Activated naive CD8-positive, alpha-beta T cell treated with anti-CD3 and anti-CD28 coated beads, Interleukin-2, amount 50 U/mL, for 24 hours (primary cell): ENCODE measurements around the gene ARFRP1.
A peak's percentile ranks its signal among the peaks of the same experiment; 100 is the strongest.

Source experiments
- ATAC-seq: fragments of 150-1000 bp; cut with Tn5 transposase; one replicate; pipeline ENCODE4 v1.10.0; 2021
- DNase-seq: peaks from one replicate; pipeline ENCODE4 v3.0.0; 2021
- H3K27ac Mint-ChIP-seq: one replicate; pipeline ENCODE4 v1.8.0; 2021; ENCODE audit warnings: mild to moderate bottlenecking, mixed read lengths
- H3K27me3 Mint-ChIP-seq: one replicate; pipeline ENCODE4 v1.8.0; 2021; ENCODE audit warnings: mixed read lengths
- H3K36me3 Mint-ChIP-seq: one replicate; pipeline ENCODE4 v1.8.0; 2021; ENCODE audit warnings: low read depth, mixed read lengths
- H3K4me1 Mint-ChIP-seq: one replicate; pipeline ENCODE4 v1.8.0; 2021; ENCODE audit warnings: mixed read lengths
- H3K4me3 Mint-ChIP-seq: one replicate; pipeline ENCODE4 v1.8.0; 2021; ENCODE audit warnings: mild to moderate bottlenecking, moderate library complexity, mixed read lengths
- H3K9me3 Mint-ChIP-seq: one replicate; pipeline ENCODE4 v1.8.0; 2021; ENCODE audit warnings: mixed read lengths

The ARFRP1 gene

DNA sequence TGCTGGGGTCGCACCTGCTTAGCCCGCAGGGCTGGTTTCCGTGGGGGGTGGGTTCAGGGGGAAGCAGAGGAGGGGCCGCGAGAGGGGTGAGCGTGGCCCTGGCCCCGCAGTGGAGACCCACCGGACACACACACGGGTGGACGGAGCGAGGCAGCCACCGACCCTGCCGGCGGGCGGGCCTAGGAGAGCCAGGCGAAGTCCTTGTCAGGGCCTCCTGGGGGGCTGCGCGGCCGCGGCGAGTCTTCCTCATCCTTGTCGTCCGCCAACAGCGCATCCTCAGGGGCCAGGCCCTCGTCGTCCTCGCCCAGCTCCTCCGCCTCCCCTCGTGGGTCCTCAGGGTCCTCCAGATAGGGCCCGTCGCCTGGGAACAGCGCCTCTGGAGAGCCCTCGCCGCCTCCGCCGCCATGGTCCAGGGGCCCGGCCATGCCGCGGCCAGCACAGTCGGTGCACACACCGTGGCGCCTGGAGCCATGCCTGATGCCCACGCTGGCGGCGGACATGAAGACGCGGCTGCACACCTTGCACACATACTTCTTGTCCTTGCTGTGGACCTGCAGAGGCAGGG, 39.1 kb upstream of the ARFRP1 start:
- Mint-ChIP-seq H3K4me3 (no peak overlapping the region), H3K27ac (no peak overlapping the region), H3K9me3 (no peaks in the 10 kb centered on the region), H3K27me3 (no peaks in the 10 kb centered on the region), H3K36me3 (no peaks in the 10 kb centered on the region), H3K4me1 (peaks cover 10% of the 10 kb centered on the region)
- no peak for DNase-seq
- ATAC-seq: no peak

DNA sequence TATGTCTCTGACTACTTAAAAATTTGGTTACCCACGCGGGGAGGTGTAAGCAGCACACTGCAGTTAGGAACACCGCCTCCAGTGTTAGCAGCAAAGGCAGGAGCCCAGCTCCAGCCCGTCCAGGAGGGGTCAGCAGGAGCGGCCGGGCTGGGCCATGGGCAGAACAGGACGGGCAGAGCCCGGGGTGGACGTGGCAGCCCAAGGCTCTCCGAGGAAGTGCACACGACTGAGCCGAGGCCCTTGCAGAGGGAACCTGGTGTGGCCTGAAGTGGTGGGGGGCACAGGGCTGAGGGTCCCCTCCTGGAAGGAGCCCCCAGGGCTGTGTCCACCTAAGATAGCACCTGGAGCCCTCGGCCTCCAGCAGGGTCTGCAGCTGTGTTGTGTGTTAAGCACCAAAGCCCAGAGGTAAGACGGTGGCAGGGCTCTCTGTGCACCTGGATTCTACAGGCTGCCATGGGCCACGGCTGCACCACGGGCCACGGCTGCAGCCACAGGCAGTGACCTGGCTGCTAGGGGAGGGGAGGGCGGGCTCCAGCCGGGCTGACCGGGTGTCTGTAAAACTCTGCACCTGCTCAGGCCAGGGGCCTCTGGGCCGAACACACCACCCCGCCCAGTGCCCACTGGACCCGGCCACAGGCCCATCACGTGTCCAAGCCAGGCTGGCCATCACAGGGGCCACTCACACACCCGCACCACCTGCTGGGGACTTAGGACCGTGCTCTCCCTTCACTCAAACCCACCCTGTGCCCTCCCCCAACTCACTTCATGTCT, 38.4 kb upstream of the ARFRP1 start:
- Mint-ChIP-seq H3K9me3 (no peaks in the 10 kb centered on the region), H3K4me3 (no peak overlapping the region), H3K36me3 (no peaks in the 10 kb centered on the region), H3K4me1 (peaks cover 8% of the 10 kb centered on the region), H3K27ac (no peak overlapping the region), H3K27me3 (no peaks in the 10 kb centered on the region)
- ATAC-seq (no peak), DNase-seq (no peak)

DNA sequence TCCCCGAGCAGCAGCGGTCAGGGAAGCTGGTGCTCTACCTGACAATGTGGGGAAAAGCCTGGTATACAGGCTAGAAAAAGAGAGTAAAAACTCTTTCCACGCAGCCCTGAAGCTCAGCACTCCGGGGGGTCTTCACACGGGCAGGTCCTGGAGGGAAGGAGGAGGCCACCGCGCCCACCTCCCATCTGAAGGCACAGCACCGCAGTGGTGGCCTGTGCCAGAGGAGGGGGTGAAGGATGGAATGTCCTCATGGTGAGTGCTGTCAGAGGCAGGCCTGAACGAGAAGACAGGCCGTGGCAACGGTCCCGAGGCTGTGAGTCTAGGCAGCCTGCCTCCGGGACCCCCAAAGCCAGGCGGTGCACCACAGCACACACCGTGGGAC, 37.6 kb upstream of the ARFRP1 start:
- peaks cover under 1% of the 10 kb centered on the region for H3K4me1 Mint-ChIP-seq
- H3K27ac Mint-ChIP-seq: no peak overlapping the region
- no peaks in the 10 kb centered on the region for H3K27me3 Mint-ChIP-seq
- no peak for ATAC-seq
- no peaks in the 10 kb centered on the region for H3K9me3 Mint-ChIP-seq
- no peak for DNase-seq
- H3K4me3 Mint-ChIP-seq: no peak overlapping the region
- no peaks in the 10 kb centered on the region for H3K36me3 Mint-ChIP-seq

DNA sequence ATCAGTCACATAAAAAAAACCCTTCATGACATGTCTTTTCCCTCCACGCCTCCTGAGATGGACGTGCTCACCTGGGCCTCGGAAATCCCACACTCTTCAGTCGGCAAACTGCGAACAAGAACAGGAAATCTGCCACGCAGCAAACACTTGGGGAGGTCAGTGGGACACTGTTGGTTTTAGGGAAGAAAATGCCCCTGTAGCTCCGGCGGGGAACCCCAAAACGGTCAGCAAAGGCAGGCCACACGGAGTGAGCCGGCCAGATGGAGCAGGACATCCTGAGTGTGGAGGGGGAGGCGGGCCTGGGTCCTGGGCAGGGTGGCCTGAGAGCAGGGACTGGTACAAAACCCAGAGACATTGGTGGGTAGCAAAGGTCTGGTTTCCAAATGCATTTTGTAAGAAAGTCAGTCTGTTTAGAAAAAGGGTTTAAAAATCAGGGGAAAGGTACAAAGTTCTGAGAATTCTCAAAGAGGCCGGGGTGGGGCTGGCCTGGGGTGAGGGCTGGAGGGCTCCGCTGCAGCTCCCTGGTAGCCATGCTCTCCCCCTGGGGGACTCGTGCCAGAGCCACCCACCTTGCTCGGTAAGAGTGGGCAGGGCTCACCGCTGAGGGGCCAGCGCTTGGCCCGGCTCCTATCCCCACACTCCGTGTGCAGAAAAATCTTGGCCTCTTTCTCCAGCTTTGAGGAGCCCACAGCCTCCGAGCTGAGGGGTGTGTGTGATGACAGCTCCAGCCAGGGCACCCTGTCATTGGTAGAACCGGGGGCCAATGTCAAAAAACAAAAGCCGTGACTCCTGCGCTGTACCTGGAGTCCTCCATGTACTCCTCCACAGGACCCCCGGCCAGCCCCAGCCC, 37.0 kb upstream of the ARFRP1 start:
- no peaks in the 10 kb centered on the region for H3K4me1 Mint-ChIP-seq
- no peaks in the 10 kb centered on the region for H3K9me3 Mint-ChIP-seq
- H3K4me3 Mint-ChIP-seq: no peak overlapping the region
- no peak overlapping the region for H3K27ac Mint-ChIP-seq
- no peak for ATAC-seq
- H3K36me3 Mint-ChIP-seq: no peaks in the 10 kb centered on the region
- no peak for DNase-seq
- H3K27me3 Mint-ChIP-seq: no peaks in the 10 kb centered on the region

DNA sequence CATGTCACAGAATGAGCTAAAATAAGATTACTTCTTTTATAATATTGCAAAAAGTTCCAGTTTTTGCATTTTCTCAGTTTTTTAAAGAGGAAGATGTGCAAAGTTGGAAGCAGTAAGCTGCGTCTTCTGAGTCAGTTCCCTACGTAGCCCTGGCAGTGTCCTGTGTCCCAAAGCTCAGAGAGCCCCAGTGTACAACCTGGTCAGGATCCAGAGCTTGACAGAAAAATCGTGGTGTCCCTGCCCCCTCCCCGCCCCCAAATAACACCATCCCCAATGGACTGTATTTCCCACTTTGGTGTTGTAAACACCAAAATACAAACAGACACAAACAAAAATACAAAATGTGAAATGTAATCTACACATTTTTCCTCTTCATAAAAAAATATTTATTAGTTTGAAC, 36.4 kb upstream of the ARFRP1 start:
- Mint-ChIP-seq H3K27ac (no peak overlapping the region), H3K4me1 (no peaks in the 10 kb centered on the region), H3K36me3 (no peaks in the 10 kb centered on the region), H3K4me3 (no peak overlapping the region), H3K9me3 (no peaks in the 10 kb centered on the region), H3K27me3 (no peaks in the 10 kb centered on the region)
- DNase-seq (no peak), ATAC-seq (no peak)

DNA sequence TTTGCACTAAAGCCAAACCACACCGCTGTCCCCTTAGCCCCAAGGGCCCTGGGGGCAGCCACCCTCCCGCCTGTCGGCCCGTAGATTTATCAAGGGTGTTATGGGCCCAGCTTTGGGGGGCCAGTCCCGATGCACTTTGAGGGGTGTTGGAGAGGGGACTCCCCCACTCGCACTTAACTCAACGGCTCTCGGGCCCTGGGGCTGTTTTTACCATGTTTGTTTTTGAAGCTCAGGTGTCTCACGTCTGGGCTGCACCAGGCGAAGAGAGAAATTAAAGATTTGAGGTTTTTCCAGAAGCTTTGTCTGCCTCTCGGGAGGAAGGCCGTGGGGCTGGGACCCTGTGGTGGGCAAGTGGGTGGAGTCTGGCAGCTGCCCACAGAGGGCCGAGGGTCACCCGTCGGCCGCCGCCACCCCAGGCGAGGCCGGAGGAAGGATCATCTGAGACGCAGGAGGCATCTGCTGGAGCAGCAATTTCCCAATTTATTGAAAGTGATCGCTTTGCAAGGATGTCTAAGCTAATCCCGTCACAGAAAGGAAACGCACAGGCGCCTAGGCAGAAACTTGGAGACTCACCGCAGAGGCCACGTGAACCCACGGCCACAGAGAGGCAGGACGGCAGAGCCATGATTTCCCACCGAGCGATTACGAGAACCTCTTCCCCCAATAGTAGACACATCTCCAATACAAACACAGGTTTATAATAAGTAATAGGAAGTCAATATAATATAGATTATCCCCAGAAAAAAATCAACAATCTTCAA, 35.6 kb upstream of the ARFRP1 start:
- no peaks in the 10 kb centered on the region for H3K9me3 Mint-ChIP-seq
- DNase-seq (no peak), ATAC-seq (no peak)
- no peak overlapping the region for H3K27ac Mint-ChIP-seq
- H3K4me3 Mint-ChIP-seq: no peak overlapping the region
- no peaks in the 10 kb centered on the region for H3K27me3 Mint-ChIP-seq
- no peaks in the 10 kb centered on the region for H3K4me1 Mint-ChIP-seq
- no peaks in the 10 kb centered on the region for H3K36me3 Mint-ChIP-seq

DNA sequence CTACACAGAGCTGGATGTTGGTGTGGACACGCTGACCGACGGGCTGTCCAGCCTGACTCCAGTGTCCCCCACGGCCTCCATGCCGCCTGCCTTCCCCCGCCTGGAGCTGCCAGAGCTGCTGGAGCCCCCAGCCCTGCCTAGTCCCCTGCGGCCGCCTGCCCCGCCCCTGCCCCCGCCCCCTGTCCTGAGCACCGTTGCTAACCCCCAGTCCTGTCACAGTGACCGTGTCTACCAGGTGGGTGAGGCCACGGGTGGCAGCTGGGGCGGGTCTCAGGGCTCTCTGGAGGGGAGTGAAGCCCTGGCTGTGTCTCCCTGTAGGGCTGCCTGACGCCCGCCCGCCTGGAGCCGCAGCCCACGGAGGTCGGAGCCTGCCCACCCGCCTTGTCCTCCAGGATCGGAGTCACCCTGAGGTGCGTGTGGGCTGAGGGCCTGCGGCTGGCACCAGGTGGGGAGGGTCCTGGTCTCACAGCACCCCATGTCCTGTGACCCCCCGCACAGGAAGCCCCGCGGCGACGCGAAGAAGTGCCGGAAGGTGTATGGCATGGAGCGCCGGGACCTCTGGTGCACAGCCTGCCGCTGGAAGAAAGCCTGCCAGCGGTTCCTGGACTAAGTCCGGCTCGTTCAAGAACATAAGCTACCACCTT, 34.7 kb upstream of the ARFRP1 start:
- Mint-ChIP-seq H3K4me3 (no peak overlapping the region), H3K36me3 (no peaks in the 10 kb centered on the region), H3K27ac (no peak overlapping the region), H3K9me3 (no peaks in the 10 kb centered on the region), H3K4me1 (no peaks in the 10 kb centered on the region), H3K27me3 (no peaks in the 10 kb centered on the region)
- ATAC-seq: no peak
- DNase-seq: no peak

DNA sequence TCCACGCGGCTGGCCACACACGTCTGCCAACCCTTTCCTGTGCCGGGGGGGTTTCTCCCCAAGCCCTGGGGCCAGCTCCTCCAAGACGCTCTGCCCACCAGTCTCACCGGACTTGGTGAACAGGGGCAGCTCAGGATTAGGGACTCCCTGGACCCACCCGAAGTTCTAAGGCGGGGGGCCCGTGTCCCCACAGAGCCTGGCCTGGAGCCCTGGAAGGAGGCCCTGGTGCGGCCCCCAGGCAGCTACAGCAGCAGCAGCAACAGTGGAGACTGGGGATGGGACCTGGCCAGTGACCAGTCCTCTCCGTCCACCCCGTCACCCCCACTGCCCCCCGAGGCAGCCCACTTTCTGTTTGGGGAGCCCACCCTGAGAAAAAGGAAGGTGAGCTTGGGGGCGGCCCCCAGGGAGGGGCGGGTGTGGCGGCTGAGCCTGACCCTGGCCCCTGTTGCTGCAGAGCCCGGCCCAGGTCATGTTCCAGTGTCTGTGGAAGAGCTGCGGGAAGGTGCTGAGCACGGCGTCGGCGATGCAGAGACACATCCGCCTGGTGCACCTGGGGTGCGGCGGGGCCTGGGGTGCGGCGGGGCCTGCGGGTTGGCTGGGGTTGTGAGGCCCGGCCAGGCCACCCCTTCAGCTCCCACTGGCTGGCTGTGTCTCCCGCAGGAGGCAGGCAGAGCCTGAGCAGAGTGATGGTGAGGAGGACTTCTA, 34.1 kb upstream of the ARFRP1 start:
- no peak for DNase-seq
- Mint-ChIP-seq H3K27ac (no peak overlapping the region), H3K4me3 (peak overlapping the region; percentile 17), H3K4me1 (peaks cover 4% of the 10 kb centered on the region), H3K27me3 (no peaks in the 10 kb centered on the region), H3K9me3 (no peaks in the 10 kb centered on the region), H3K36me3 (no peaks in the 10 kb centered on the region)
- no peak for ATAC-seq

DNA sequence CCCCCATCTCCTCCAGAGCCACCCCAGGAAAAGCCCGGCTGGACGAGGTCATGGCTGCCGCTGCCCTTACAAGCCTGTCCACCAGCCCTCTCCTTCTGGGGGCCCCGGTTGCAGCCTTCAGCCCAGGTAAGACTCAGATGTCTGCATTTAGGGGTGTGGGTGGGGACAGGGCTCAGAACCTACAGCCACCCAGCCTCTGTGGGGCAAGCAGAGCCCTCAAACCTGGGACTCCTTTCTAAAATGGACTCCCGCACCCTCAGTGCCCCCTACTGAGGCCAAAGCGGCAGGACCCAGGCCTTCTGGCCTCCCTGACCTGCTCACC, 33.5 kb upstream of the ARFRP1 start:
- Mint-ChIP-seq H3K27ac (no peak overlapping the region), H3K36me3 (no peaks in the 10 kb centered on the region), H3K4me3 (peak overlapping the region; percentile 17), H3K4me1 (peaks cover 9% of the 10 kb centered on the region), H3K9me3 (no peaks in the 10 kb centered on the region), H3K27me3 (no peaks in the 10 kb centered on the region)
- ATAC-seq: no peak
- DNase-seq: no peak

DNA sequence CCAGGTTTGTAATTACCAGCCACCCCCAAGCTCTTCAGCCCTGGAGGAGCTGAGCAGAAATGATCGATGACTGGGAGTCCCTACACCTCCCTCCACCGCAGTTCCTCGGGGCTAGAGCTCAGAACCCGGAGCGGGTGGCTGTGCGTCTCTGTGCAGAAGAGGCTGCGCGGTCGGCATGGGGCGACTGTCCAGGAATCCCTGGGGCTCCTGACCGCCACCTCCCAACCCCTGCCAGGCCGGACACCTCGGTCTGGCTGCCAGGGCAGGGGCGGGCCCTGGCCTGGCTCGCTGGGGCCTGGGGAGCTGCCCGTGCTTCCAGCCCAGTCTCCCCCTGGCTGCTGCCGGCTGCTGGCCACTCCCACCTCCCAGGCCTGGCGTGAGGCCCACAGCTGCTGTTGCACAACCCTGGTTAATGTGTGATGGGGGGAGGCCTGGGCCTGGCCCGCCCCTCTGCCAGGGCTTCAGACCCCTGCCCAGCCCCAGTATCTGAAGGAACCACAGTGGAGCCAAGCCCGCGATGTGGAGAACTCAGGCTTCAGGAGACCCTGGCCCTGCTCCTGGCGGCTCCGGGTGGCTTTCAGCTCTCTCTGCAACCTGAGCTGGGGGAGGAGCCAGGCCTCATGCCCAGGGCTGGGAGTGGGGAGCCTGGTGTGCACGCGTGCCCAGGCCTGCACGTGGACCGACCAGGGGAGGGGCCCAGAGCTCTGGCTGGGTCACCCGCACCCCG, 33.0 kb upstream of the ARFRP1 start:
- DNase-seq: peak; percentile 36
- no peaks in the 10 kb centered on the region for H3K27me3 Mint-ChIP-seq
- no peaks in the 10 kb centered on the region for H3K36me3 Mint-ChIP-seq
- no peaks in the 10 kb centered on the region for H3K9me3 Mint-ChIP-seq
- no peak for ATAC-seq
- peaks cover 14% of the 10 kb centered on the region for H3K4me1 Mint-ChIP-seq
- no peak overlapping the region for H3K27ac Mint-ChIP-seq
- peak overlapping the region; percentile 29 for H3K4me3 Mint-ChIP-seq

DNA sequence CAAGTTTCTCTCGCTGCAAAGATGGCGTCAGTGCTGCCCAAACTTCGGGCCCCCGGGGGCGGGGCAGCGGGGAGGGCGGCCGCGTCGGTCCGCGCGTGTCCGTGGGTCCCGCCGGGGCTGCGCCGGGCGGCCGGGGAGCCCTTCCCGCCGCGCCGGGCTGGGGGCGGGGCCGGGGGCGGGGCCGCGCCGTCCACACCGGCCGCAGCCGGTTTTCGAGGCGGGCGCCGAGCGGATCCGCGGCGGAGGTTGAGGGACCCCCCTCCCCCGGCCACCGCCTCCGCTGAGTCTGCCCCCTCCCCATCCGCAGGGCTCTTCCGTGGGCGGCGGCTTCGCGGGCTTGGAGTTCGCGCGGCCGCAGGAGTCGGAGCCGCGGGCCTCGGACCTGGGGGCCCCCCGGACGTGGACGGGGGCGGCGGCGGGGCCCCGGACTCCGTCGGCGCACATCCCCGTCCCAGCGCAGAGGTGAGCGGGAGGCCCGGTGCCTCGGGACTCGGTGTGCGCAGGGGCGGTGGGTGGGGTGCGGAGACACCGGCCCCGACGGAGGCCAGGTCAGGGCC, 32.4 kb upstream of the ARFRP1 start:
- Mint-ChIP-seq H3K4me1 (peaks cover 17% of the 10 kb centered on the region), H3K27me3 (no peaks in the 10 kb centered on the region), H3K36me3 (no peaks in the 10 kb centered on the region), H3K9me3 (no peaks in the 10 kb centered on the region), H3K27ac (no peak overlapping the region), H3K4me3 (peak overlapping the region; percentile 29)
- ATAC-seq (no peak), DNase-seq (peak; percentile 44)

DNA sequence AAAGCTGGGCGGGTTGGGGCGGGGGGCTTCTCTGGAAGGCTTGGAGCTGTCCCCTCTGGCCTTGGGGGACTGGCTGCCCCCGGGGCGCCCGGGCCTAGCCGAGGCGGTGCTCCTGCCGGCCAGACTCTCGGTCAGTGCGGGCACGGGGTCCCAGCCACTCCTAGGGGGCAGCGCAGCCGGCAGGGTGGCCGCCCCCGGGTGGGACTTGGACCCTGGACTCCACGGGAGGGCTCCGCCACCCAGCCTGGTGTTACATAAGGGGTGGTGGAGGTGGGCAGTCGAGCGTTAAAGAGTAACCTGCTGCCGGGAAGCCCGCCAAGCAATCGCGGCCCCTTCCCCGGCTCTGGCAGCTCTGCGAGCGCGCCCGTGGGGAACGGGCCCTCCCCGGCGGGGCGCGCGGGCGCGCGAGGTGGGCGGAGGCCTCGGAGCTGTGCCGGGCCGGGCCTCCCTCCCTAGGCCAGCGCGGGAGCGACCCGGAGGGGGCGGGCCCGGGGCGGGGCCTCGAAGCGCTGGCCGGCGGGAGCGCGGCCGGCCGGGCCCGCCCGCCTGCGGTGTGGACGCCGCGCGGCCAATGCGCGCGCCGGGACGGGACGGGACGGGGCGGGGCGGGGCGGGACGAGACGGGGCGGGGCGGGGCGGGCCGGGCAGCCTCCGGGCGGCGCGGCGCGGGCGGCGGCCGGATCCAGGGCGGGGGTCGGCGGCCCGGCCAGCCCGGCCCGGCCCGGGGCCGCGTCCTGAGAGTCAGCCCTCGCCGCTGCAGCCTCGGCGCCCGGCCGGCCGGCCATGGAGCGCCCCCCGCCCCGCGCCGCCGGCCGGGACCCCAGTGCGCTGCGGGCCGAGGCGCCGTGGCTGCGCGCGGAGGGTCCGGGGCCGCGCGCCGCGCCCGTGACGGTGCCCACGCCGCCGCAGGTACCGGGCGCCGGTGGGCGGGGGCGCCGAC, 31.6 kb upstream of the ARFRP1 start, which contains the start of gene SLC2A4RG:
Gene SLC2A4RG, plus strand, starts transcription at position 647 of the 940 bp plus-strand sequence. Its CDS starts 137 bp downstream, at position 784.
- no peaks in the 10 kb centered on the region for H3K27me3 Mint-ChIP-seq
- peak; percentile 63 for ATAC-seq
- no peak within 1 kb of the TSS for H3K27ac Mint-ChIP-seq
- peak; percentile 70 for DNase-seq
- peaks cover 17% of the 10 kb centered on the region for H3K4me1 Mint-ChIP-seq
- H3K9me3 Mint-ChIP-seq: no peaks in the 10 kb centered on the region
- H3K36me3 Mint-ChIP-seq: no peaks in the 10 kb centered on the region
- H3K4me3 Mint-ChIP-seq: peak within 1 kb of the TSS; percentile 29
